A549 treated with AZD9567 at 1 μM for 4 hours (cell line): ENCODE data around the gene CDC16. TPM values are rescaled to one million over a fixed set of nuclear protein-coding genes. Genes with fewer than 3 reads are reported as not detected.

Experiments used
- total RNA-seq: library from RNA; stranded (reverse); fragments of 200-300 nt; extraction: Qiagen RNA extraction; gene quantifications from 5 replicates; pipeline ENCODE4 v1.2.3, GENCODE V29; 2022; ENCODE audit not compliant: insufficient read depth

Gene CDC16, protein sequence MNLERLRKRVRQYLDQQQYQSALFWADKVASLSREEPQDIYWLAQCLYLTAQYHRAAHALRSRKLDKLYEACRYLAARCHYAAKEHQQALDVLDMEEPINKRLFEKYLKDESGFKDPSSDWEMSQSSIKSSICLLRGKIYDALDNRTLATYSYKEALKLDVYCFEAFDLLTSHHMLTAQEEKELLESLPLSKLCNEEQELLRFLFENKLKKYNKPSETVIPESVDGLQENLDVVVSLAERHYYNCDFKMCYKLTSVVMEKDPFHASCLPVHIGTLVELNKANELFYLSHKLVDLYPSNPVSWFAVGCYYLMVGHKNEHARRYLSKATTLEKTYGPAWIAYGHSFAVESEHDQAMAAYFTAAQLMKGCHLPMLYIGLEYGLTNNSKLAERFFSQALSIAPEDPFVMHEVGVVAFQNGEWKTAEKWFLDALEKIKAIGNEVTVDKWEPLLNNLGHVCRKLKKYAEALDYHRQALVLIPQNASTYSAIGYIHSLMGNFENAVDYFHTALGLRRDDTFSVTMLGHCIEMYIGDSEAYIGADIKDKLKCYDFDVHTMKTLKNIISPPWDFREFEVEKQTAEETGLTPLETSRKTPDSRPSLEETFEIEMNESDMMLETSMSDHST
- 38.0 to 43.9 TPM (median 41.9 TPM) in 5 replicates for total RNA-seq

GRCh38 chr13:114234645-114235421 is at the start of gene CDC16:
CDC16 (plus strand) TSS chr13:114234897; CDS start chr13:114235085, 188 bp downstream.

GRCh38 chr13:114281351-114282040 is 46.8 kb downstream of the CDC16 start, which contains the start of gene UPF3A:
UPF3A (plus strand) TSS chr13:114281601; CDS start chr13:114281640, 39 bp downstream.

DNA sequence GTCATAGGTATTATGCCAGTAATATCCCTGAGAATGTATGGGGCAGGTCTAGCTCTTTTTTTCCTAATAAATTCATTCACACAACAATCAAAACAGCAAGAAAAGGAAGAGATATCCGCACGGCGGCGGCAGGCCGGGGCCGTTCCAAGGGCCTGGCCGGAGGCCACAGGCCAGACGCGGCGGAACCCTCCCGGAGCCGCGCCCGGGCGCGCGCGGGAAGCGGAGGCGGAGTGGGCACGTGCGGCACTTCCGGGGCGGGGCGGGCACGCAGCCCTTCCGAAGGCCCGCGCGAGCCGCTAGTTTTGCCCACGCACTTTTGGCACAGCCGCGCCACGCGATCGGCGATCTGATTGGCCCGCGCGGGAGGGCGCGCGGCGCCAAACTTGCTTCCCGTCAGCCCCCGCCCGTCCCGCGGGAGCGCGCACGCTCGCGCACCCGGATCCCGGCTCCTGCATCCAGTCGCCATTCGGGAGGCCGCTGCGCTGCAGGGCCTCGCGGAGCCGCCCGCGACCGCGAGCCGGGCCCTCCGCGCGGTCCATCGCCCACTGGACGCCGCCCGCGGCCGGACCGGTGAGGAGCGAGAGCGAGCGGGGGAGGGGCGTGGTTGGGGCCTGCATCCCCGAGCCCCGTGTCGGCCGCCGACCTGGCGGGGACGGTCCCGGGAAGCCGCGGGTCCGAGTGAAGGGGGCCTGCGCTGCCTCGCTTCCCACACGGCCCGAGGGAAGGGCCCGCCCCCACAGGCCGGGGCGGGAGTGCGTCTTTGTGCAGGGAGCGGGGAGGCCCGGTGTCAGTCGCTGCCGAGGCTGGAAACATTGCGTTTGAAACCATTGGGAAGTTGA is 79.6 kb downstream of the CDC16 start, which contains the start of gene CHAMP1:
Gene CHAMP1, plus strand, starts transcription at position 430 of the 839 bp plus-strand sequence. CDS start 9,340 bp downstream, outside the sequence.

Other genes starting within 250 kb of the CDC16 start
- gene RASA3, start 102.3 kb upstream of the CDC16 start, total RNA-seq: 9.1 to 12.4 TPM (median 10.7 TPM) in 5 replicates
- not detected in 5 replicates for gene CFAP97D2, start 55.6 kb upstream of the CDC16 start, total RNA-seq
- 31.7 to 45.5 TPM (median 36.1 TPM) in 5 replicates for gene UPF3A, start 46.7 kb downstream of the CDC16 start, total RNA-seq
- gene CHAMP1, start 79.6 kb downstream of the CDC16 start, total RNA-seq: 19.2 to 26.6 TPM (median 26.0 TPM) in 5 replicates